Umbilical cord (tissue), 2 donors: ENCODE data around the gene DHX16. TPM values are rescaled to one million over a fixed set of nuclear protein-coding genes. Genes with fewer than 3 reads are reported as not detected.

Source experiments
- DNase-seq: peaks from one replicate; pipeline ENCODE4 v3.0.0-alpha.2; 2015; ENCODE audit warnings: low spot score
- total RNA-seq: library from RNA; depleted of rRNA; stranded (reverse); fragments of >200 nt; gene quantifications from one replicate; pipeline ENCODE4 v1.2.3, GENCODE V29; 2014; ENCODE audit warnings: low replicate concordance; ENCODE audit not compliant: insufficient read depth

The DHX16 gene
- total RNA-seq, 1 donor from 2014 or later: 19.5 TPM

DNA sequence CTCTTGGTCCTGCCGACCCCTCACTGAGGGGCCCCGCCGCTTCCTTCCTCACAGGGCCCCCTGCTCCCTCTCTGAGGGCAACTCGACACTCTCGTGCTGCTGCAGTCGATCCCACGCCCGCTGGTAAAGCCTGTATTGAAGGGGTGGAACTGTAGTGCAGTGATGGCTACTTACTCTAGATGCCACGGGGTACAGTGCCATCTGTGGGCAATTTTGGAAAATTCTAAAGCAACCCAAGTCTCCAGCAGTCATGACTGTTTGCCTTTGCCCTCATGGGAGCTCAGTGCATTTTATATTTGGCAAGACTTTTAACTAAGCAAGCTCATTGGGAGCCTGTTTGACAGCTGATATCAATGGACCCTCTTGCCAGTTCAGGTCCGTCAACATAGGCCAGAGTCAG, 32.3 kb downstream of the DHX16 start:
- DNase-seq: no peak

GRCh38 chr6:30635834-30636233, 37.0 kb downstream of the DHX16 start:
- DNase-seq: no peak

- peak; percentile 90 for DNase-seq
These were observed 46.1 kb downstream of the DHX16 start, which contains the start of gene ATAT1 for GRCh38 chr6:30626484-30627366. Gene ATAT1, plus strand, starts transcription at chr6:30626874.

GRCh38 chr6:30625511-30625910, 47.3 kb downstream of the DHX16 start:
- DNase-seq: no peak

- no peak for DNase-seq
These were observed 53.2 kb downstream of the DHX16 start for GRCh38 chr6:30619561-30619960.

DNA sequence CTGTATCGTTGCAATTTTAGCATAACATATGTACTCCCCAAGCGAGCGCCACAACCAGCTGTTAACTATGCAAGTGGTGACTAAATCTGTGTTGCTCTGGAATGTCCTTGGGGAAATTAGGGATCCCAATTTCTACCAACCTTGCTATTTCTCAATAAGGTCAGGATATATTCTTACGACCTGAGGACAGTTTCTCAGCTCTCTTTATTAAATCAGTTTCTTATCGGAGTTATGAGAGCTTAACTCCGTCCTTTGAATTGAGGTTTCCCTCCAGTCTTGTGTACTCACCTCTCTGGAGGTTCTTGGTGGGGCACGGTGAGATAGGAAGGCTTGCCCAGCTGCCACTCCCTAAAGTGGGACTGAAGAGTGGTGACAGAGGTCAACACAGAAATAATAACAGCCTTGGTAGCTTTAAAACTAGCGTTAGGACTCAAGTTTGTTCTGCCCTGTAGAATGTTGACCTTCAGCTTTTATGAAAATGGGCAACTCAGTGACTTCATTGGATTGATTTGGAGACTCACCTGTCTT, 54.5 kb downstream of the DHX16 start:
- DNase-seq: no peak

- peak; percentile 100 for DNase-seq
These were observed 55.1 kb downstream of the DHX16 start, which contains the start of gene MRPS18B for GRCh38 chr6:30617565-30618269. Gene MRPS18B, plus strand, starts transcription at chr6:30617840. Its CDS starts 26 bp downstream, at chr6:30617866.

- DNase-seq: peak; percentile 100
These were observed 55.8 kb downstream of the DHX16 start, which contains the start of gene PPP1R10 for GRCh38 chr6:30616811-30617564. Gene PPP1R10, minus strand, starts transcription at chr6:30617243. Its CDS starts 7,299 bp downstream, at chr6:30609944.

GRCh38 chr6:30615958-30616810, 56.6 kb downstream of the DHX16 start:
- DNase-seq: peak; percentile 59

DNA sequence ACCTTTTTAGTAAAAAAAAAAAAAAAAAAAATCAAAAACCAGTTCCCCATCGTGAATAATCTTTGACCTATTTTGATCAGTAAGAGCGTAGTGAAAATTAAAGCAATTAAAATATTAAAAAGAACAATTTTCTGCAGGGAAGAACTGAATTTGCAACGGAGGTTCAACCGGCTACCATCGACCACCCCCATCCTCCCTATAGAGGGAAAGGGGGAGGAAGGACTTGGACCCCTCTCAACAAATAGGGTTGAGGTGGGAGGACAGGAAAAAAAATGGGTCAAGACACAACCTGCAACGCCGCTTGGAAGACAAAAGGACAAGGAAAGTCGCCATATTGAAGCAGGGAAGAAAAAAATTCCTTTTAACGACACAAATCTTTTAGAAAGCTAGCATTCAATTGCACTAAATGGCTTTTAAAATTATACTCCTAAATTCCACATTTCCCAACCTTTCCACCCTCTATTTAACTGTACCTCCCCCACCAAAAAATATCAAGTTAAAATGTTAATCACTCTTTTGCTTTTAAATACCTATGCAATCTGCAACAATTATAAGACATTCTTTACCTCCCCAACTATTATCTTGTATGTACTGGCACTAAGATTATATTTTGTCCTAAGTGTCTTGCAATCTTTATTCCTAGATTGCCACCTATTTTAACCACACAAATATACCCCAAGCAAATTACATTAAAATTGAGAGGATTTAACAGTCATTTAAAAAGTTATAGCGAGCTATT, 57.4 kb downstream of the DHX16 start:
- DNase-seq: peak; percentile 87

DNA sequence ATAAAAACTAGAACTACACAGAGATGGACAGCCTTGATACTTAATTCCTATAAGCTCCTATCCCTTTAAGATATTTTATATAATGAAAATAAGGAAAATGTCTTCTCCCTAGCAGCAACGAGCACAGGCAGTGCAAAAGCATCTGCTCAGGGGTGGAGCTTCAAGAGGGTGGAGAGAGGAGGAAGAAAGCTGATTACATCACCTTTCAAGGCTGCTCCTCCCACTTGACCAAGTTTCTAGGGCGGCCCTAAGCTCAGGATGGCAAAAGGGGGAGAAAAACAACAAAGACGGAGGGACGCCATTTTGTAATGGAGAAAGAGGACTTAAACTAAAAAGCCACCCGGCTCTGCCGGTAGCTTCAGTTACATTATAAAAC, 58.0 kb downstream of the DHX16 start:
- DNase-seq: peak; percentile 99

GRCh38 chr6:30614044-30614842, 58.6 kb downstream of the DHX16 start:
- DNase-seq: peak; percentile 32

- peak; percentile 39 for DNase-seq
These were observed 59.4 kb downstream of the DHX16 start for GRCh38 chr6:30613251-30614043.

GRCh38 chr6:30612687-30613248, 60.0 kb downstream of the DHX16 start:
- peak; percentile 61 for DNase-seq

DNA sequence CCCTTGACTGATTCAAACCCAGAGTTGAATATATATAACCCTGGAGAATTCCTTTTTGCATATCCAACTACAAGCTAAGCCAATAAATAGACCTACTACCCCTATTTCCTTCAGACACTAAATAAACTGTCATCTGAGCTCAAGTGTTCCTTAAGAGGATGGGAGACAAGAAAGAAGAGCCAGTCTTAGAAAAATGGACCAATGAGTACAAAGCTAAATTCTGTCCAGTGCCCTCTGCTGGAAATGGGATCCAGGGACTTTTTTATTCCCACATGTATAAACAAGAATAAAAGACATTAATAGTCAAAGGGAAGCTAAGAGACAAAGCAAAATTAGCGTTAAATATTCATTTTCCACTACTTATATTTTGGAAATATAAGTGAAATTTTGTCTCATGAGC, 60.6 kb downstream of the DHX16 start:
- peak; percentile 52 for DNase-seq

DNA sequence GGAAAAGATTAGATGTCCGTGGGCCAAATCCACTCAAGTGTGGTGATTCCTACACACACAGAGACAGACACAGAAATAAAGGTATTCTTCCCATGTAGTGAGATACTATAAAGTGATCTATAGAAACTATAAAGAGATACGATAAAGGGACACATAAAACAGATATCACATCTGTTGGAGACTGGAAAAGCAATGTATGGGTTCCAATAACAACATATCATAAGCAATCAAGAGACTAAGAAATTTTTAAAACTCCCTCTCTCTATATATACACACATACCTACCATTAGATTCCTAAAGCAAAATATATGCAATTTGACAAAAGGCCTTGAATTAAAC, 61.0 kb downstream of the DHX16 start:
- no peak for DNase-seq

DNA sequence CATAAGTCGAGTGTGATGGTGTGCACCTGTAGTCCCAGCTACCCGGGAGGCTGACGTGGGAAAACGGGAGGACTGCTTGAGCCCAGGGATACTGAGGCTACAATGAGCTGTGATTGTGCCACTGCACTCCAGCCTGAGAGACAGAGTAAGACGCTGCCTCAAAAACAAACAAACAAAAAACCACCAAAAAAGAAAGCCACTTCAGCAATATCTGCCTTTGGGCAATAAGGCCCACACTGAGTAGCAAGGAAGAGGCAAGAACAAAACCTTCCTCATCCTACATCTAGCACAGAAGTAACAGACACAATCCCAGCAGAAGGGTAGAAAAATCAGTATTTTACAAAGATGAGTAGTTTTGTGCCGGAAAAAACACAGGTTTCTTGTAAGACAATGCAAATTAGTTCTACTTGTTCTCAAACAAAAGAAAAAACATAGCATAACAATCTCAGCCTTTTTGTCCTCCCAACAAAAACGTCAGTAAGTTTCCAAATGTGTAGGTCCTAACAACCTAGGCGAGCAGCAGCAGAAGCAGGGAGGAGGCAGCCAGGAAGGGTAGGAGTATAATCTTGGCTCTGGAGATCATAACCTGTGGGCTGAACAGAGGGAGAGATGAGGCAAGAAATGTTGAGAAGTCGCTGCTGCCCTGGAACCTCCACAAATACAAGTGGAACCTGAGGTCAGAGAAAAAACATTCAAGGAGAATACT, 61.5 kb downstream of the DHX16 start:
- DNase-seq: no peak
